ENCODE measurements around the gene ZSCAN31. TPM values are rescaled to one million over a fixed set of nuclear protein-coding genes. Genes with fewer than 3 reads are reported as not detected.

The ZSCAN31 gene
- total RNA-seq, 1 donor from 2014 or later = 6.2 TPM

GRCh38 chr6:28280595-28281287 lies 55.2 kb downstream of the ZSCAN31 start:
- H3K36me3 Mint-ChIP-seq (ENCODE audit: unreplicated experiment) = peaks cover 31% of the 10 kb centered on the region
- no peaks in the 10 kb centered on the region for H3K27me3 Mint-ChIP-seq (ENCODE audit: unreplicated experiment)
- H3K9me3 Mint-ChIP-seq (ENCODE audit: unreplicated experiment) = peaks cover 10% of the 10 kb centered on the region
- H3K4me1 Mint-ChIP-seq (ENCODE audit: unreplicated experiment) = peaks cover 15% of the 10 kb centered on the region
- TF ChIP-seq, protein P1, sequence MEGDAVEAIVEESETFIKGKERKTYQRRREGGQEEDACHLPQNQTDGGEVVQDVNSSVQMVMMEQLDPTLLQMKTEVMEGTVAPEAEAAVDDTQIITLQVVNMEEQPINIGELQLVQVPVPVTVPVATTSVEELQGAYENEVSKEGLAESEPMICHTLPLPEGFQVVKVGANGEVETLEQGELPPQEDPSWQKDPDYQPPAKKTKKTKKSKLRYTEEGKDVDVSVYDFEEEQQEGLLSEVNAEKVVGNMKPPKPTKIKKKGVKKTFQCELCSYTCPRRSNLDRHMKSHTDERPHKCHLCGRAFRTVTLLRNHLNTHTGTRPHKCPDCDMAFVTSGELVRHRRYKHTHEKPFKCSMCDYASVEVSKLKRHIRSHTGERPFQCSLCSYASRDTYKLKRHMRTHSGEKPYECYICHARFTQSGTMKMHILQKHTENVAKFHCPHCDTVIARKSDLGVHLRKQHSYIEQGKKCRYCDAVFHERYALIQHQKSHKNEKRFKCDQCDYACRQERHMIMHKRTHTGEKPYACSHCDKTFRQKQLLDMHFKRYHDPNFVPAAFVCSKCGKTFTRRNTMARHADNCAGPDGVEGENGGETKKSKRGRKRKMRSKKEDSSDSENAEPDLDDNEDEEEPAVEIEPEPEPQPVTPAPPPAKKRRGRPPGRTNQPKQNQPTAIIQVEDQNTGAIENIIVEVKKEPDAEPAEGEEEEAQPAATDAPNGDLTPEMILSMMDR (IDR thresholded peaks at IDR 0.05) = no peak
- peak overlapping the region; percentile 88 for H3K4me3 Mint-ChIP-seq (ENCODE audit: unreplicated experiment)
- no peak for DNase-seq (ENCODE audit: extremely low spot score, unreplicated experiment)
- H3K27ac Mint-ChIP-seq (ENCODE audit: unreplicated experiment) = no peak overlapping the region

DNA sequence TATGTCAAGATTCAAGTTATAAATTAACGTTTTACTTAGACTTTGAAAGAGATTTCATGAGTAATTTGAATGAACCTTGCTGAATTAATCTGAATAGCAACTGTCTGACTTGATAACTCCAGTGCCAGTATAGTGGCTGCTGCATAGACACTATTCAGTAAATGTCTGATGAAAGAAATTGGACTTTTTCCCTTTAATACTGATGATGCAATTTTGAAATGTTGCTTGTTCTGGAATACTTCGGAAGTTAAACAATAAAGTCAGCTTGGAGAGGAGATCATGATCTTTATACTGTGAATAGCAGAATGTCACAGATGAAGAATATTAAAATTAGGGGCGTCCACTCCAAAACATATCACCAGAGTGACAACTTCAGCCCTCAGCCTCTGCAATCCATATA lies 58.2 kb downstream of the ZSCAN31 start:
- Mint-ChIP-seq H3K36me3 (ENCODE audit: unreplicated experiment) (peaks cover 35% of the 10 kb centered on the region), H3K27ac (ENCODE audit: unreplicated experiment) (no peak overlapping the region), H3K9me3 (ENCODE audit: unreplicated experiment) (peaks cover 7% of the 10 kb centered on the region), H3K27me3 (ENCODE audit: unreplicated experiment) (no peaks in the 10 kb centered on the region), H3K4me1 (ENCODE audit: unreplicated experiment) (peaks cover 11% of the 10 kb centered on the region), H3K4me3 (ENCODE audit: unreplicated experiment) (no peak overlapping the region)
- DNase-seq (ENCODE audit: extremely low spot score, unreplicated experiment) = no peak
- TF ChIP-seq, protein P1 (IDR thresholded peaks at IDR 0.05) = no peak

GRCh38 chr6:28274888-28275287 lies 61.1 kb downstream of the ZSCAN31 start:
- no peak for DNase-seq (ENCODE audit: extremely low spot score, unreplicated experiment)
- peaks cover 43% of the 10 kb centered on the region for H3K36me3 Mint-ChIP-seq (ENCODE audit: unreplicated experiment)
- TF ChIP-seq, protein P1 (IDR thresholded peaks at IDR 0.05) = no peak
- H3K4me1 Mint-ChIP-seq (ENCODE audit: unreplicated experiment) = no peaks in the 10 kb centered on the region
- H3K4me3 Mint-ChIP-seq (ENCODE audit: unreplicated experiment) = no peak overlapping the region
- no peak overlapping the region for H3K27ac Mint-ChIP-seq (ENCODE audit: unreplicated experiment)
- no peaks in the 10 kb centered on the region for H3K27me3 Mint-ChIP-seq (ENCODE audit: unreplicated experiment)
- no peaks in the 10 kb centered on the region for H3K9me3 Mint-ChIP-seq (ENCODE audit: unreplicated experiment)

Other genes starting within 250 kb of the ZSCAN31 start
- gene ZSCAN16, start 211.5 kb downstream of the ZSCAN31 start, total RNA-seq = 4.8 and 5.1 TPM in 2 replicates
- gene ZKSCAN8, start 194.3 kb downstream of the ZSCAN31 start, total RNA-seq = 34.7 and 36.3 TPM in 2 replicates
- gene ZSCAN9, start 110.9 kb downstream of the ZSCAN31 start, total RNA-seq = 14.9 and 16.7 TPM in 2 replicates
- 7.2 and 8.0 TPM in 2 replicates for gene ZKSCAN4, start 83.9 kb downstream of the ZSCAN31 start, total RNA-seq
- not detected in 2 replicates for gene NKAPL, start 76.9 kb downstream of the ZSCAN31 start, total RNA-seq
- 17.5 and 19.8 TPM in 2 replicates for gene ZSCAN26, start 69.0 kb downstream of the ZSCAN31 start, total RNA-seq
- gene PGBD1, start 54.6 kb downstream of the ZSCAN31 start, total RNA-seq = 7.6 and 7.8 TPM in 2 replicates
- 6.2 and 7.3 TPM in 2 replicates for gene ZKSCAN3, start 13.8 kb upstream of the ZSCAN31 start, total RNA-seq
- 4.5 and 5.7 TPM in 2 replicates for gene ZSCAN12, start 63.6 kb upstream of the ZSCAN31 start, total RNA-seq
- gene ZSCAN23, start 107.3 kb upstream of the ZSCAN31 start, total RNA-seq = 5.4 and 6.0 TPM in 2 replicates
- gene GPX6, start 179.6 kb upstream of the ZSCAN31 start, total RNA-seq = not detected in 2 replicates
- gene GPX5, start 189.7 kb upstream of the ZSCAN31 start, total RNA-seq = not detected in 2 replicates

All from osteocyte (in vitro differentiated cells).